Stomach (tissue), 4 donors: Measurements from ENCODE around the gene YARS1.

ENCODE experiments used
- CTCF ChIP-seq, 7 experiments: fragments of 450-650 bp in 4 of 7; fragments of 200-600 bp in 3 of 7; sonication (generic) in 3 of 7; IDR thresholded peaks; one replicate each; pipeline ENCODE4 v1.5.1; 2016 to 2019; ENCODE audit warnings: antibody characterized with exemption in 7 of 7, control low read depth in 2 of 7, mild to moderate bottlenecking in 1 of 7
- POLR2A ChIP-seq, 4 donors: fragments of 450-650 bp; IDR thresholded peaks; one replicate each; pipeline ENCODE4 v1.6.1; 2016; ENCODE audit warnings: antibody characterized with exemption in 4 of 4, control low read depth in 2 of 4, mild to moderate bottlenecking in 1 of 4, moderate library complexity in 1 of 4
- POLR2AphosphoS5 ChIP-seq, 3 donors: sonication (generic); formaldehyde crosslinking; IDR thresholded peaks; one replicate each; pipeline ENCODE4 v1.6.1; 2016; ENCODE audit warnings: antibody characterized with exemption in 3 of 3

- TF ChIP-seq CTCF (IDR thresholded peaks at IDR 0.05): no peak
- TF ChIP-seq POLR2A (IDR thresholded peaks at IDR 0.05): no peak
- no peak for TF ChIP-seq POLR2AphosphoS5 (IDR thresholded peaks at IDR 0.05)
Measured at GRCh38 chr1:32859915-32860314, 42.8 kb upstream of the YARS1 start.
